ENCODE measurements around the gene TNFSF4. TPM values are rescaled to one million over a fixed set of nuclear protein-coding genes. Genes with fewer than 3 reads are reported as not detected.
"Not testable (repeated sequence)": the region's sequence is repeated elsewhere in the genome, so short reads cannot be mapped to it uniquely, and the experiment has no call there.

Gene TNFSF4
- total and polyA plus RNA-seq, 7 donors, result 0.04 to 0.28 (median 0.13) TPM

- no peaks in the 10 kb centered on the region for H3K4me1 ChIP-seq
- DNase-seq (no peak), ATAC-seq (no peak)
- intact Hi-C loops (cut with DNase I), result loop anchor here in 1 of 2 donors (10.0 kb wide), 1 partner anchor 1571 kb away; no protein-coding TSS in a partner anchor
- no peaks in the 10 kb centered on the region for H3K27me3 ChIP-seq (ENCODE audit: insufficient read depth in 3 of 3, low read length in 2 of 3)
- no peaks in the 10 kb centered on the region for H3K36me3 ChIP-seq (ENCODE audit: insufficient read depth in 1 of 2, low read depth in 1 of 2)
- WGBS, 3 donors, result 86 to 92% (median 91%) methylated on average over 1 of the region's 1 CpG
- no peaks in the 10 kb centered on the region for H3K9me3 ChIP-seq
- H3K27ac ChIP-seq, result no peak overlapping the region
- no peak overlapping the region for H3K4me3 ChIP-seq
- TF ChIP-seq CTCF (IDR thresholded peaks at IDR 0.05), result no peak
Measured at GRCh38 chr1:173164178-173164577, 43.0 kb downstream of the TNFSF4 start.

GRCh38 chr1:173163222-173163621, 43.9 kb downstream of the TNFSF4 start:
- H3K27ac ChIP-seq, result no peak overlapping the region
- no peak for TF ChIP-seq CTCF (IDR thresholded peaks at IDR 0.05)
- H3K9me3 ChIP-seq, result no peaks in the 10 kb centered on the region
- no peak for ATAC-seq
- H3K36me3 ChIP-seq (ENCODE audit: insufficient read depth in 1 of 2, low read depth in 1 of 2), result no peaks in the 10 kb centered on the region
- WGBS, 3 donors, result 76 to 96% (median 89%) methylated on average over 2 of the region's 2 CpGs
- intact Hi-C loops (cut with DNase I), result loop anchor here in 1 of 2 donors (10.0 kb wide), 1 partner anchor 1572 kb away; no protein-coding TSS in a partner anchor
- no peak overlapping the region for H3K4me3 ChIP-seq
- no peak for DNase-seq
- H3K27me3 ChIP-seq (ENCODE audit: insufficient read depth in 3 of 3, low read length in 2 of 3), result no peaks in the 10 kb centered on the region
- no peaks in the 10 kb centered on the region for H3K4me1 ChIP-seq

- no peaks in the 10 kb centered on the region for H3K4me1 ChIP-seq
- intact Hi-C loops (cut with DNase I), result loop anchor here in 1 of 2 donors (10.0 kb wide), 1 partner anchor 1572 kb away; no protein-coding TSS in a partner anchor
- H3K9me3 ChIP-seq, result no peaks in the 10 kb centered on the region
- H3K27me3 ChIP-seq (ENCODE audit: insufficient read depth in 3 of 3, low read length in 2 of 3), result no peaks in the 10 kb centered on the region
- H3K4me3 ChIP-seq, result no peak overlapping the region
- no peak for TF ChIP-seq CTCF (IDR thresholded peaks at IDR 0.05)
- 91 to 97% (median 92%) methylated on average over 1 of the region's 1 CpG for WGBS, 3 donors
- ATAC-seq (no peak), DNase-seq (no peak)
- H3K36me3 ChIP-seq (ENCODE audit: insufficient read depth in 1 of 2, low read depth in 1 of 2), result no peaks in the 10 kb centered on the region
- H3K27ac ChIP-seq, result no peak overlapping the region
Measured at GRCh38 chr1:173162601-173163000, 44.5 kb downstream of the TNFSF4 start.

DNA sequence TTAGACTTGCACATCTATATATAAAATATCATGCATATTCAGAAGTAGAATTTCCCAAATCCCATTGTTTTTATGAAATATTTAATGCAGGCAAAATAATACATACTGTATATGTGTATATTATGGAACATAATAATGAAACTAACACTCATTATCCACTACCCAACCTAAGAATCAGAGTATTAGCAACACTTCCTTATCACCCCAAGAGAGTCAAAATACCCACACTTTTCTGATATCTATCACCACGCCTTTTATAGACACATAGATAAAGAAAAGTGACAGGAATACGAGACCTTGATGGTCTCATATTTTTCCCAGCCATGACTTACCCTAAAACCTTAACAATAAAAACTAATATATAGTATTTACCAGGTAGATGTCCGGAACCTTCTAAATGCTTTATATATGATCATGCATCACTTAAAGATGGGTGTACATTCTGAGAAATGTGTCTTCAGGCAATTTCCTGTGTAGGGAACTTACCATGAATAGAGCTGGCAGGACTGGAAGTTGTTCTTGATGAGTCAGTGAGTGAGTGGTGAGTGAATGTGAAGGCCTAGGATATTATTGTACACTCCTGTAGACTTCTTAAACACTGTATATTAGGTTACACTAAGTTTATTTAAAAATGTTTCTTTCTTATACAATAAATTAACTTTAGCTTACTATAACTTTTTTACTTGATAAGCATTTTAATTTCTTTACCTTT, 45.5 kb downstream of the TNFSF4 start:
- intact Hi-C loops (cut with DNase I), result loop anchor here in 1 of 2 donors (10.0 kb wide), 1 partner anchor 1573 kb away; no protein-coding TSS in a partner anchor
- WGBS, 3 donors, result 89 to 93% (median 90%) methylated on average over 3 of the region's 3 CpGs
- Histone ChIP-seq H3K36me3 (ENCODE audit: insufficient read depth in 1 of 2, low read depth in 1 of 2) (no peaks in the 10 kb centered on the region), H3K4me3 (no peak overlapping the region), H3K27ac (no peak overlapping the region), H3K27me3 (ENCODE audit: insufficient read depth in 3 of 3, low read length in 2 of 3) (no peaks in the 10 kb centered on the region), H3K9me3 (no peaks in the 10 kb centered on the region), H3K4me1 (no peaks in the 10 kb centered on the region)
- DNase-seq (no peak), ATAC-seq (no peak)
- no peak for TF ChIP-seq CTCF (IDR thresholded peaks at IDR 0.05)

DNA sequence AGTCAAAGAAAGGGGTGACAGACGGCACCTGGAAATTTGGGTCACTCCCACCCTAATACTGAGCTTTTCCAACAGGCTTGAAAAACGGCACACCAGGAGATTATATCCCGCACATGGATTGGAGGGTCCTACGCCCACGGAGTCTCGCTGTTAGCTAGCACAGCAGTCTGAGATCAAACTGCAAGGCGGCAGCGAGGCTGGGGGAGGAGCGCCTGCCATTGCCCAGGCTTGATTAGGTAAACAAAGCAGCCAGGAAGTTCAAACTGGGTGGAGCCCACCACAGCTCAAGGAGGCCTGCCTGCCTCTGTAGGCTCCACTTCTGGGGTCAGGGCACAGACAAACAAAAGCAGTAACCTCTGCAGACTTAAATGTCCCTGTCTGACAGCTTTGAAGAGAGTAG, 53.2 kb downstream of the TNFSF4 start:
- H3K9me3 ChIP-seq; H3K4me1 ChIP-seq; H3K4me3 ChIP-seq; intact Hi-C loops (cut with DNase I); ATAC-seq; H3K27me3 ChIP-seq (ENCODE audit: insufficient read depth in 3 of 3, low read length in 2 of 3); H3K27ac ChIP-seq; DNase-seq; H3K36me3 ChIP-seq (ENCODE audit: insufficient read depth in 1 of 2, low read depth in 1 of 2): not testable (repeated sequence)
- WGBS, 3 donors, result 91 to 97% (median 93%) methylated on average over 9 of the region's 9 CpGs

Measured in psoas muscle (tissue), 8 donors.